GM19463 (cell line): ENCODE measurements around the gene MGAT4D.
A peak's percentile ranks its signal among the peaks of the same experiment; 100 is the strongest.
"Not testable (repeated sequence)": the region's sequence is repeated elsewhere in the genome, so short reads cannot be mapped to it uniquely, and the experiment has no call there.

ENCODE experiments used
- ATAC-seq: cut with Tn5 transposase; IDR thresholded peaks from one replicate; pipeline ENCODE4 v1.9.1; 2021; ENCODE audit warnings: mild to moderate bottlenecking, moderate library complexity; ENCODE audit not compliant: unreplicated experiment

Gene MGAT4D

GRCh38 chr4:140497747-140498636, at the start of gene MGAT4D:
Gene MGAT4D (minus strand): TSS chr4:140498293. CDS start chr4:140498222, 71 bp downstream.
- ATAC-seq = no peak

GRCh38 chr4:140533951-140534480, 35.9 kb upstream of the MGAT4D start:
- ATAC-seq = no peak

- ATAC-seq = no peak
Measured at GRCh38 chr4:140529434-140529833, 31.3 kb upstream of the MGAT4D start.

GRCh38 chr4:140523857-140524742, 26.0 kb upstream of the MGAT4D start, which contains the start of gene ELMOD2:
Gene ELMOD2 (plus strand): TSS chr4:140524168. CDS start chr4:140525429, 1,261 bp downstream.
- ATAC-seq = peak; percentile 100

GRCh38 chr4:140523370-140523856, 25.3 kb upstream of the MGAT4D start:
- ATAC-seq = peak; percentile 3

GRCh38 chr4:140515423-140515822, 17.3 kb upstream of the MGAT4D start:
- no peak for ATAC-seq

- ATAC-seq = not testable (repeated sequence)
Measured at GRCh38 chr4:140513765-140514164, 15.7 kb upstream of the MGAT4D start.

GRCh38 chr4:140504261-140504660, 6.2 kb upstream of the MGAT4D start:
- ATAC-seq = no peak

- no peak for ATAC-seq
Measured at GRCh38 chr4:140499391-140499790, 1.3 kb upstream of the MGAT4D start.

GRCh38 chr4:140497405-140497746, 717 bp downstream of the MGAT4D start:
- no peak for ATAC-seq

- no peak for ATAC-seq
Measured at GRCh38 chr4:140485939-140486338, 12.2 kb downstream of the MGAT4D start.

GRCh38 chr4:140483445-140483844, 14.6 kb downstream of the MGAT4D start:
- no peak for ATAC-seq

- no peak for ATAC-seq
Measured at GRCh38 chr4:140472156-140472555, 25.9 kb downstream of the MGAT4D start.

- no peak for ATAC-seq
Measured at GRCh38 chr4:140469791-140470733, 28.0 kb downstream of the MGAT4D start.

- ATAC-seq = no peak
Measured at GRCh38 chr4:140466146-140466545, 31.9 kb downstream of the MGAT4D start.

- ATAC-seq = no peak
Measured at GRCh38 chr4:140463614-140464013, 34.5 kb downstream of the MGAT4D start.

GRCh38 chr4:140463182-140463581, 34.9 kb downstream of the MGAT4D start:
- no peak for ATAC-seq

- no peak for ATAC-seq
Measured at GRCh38 chr4:140450352-140450751, 47.7 kb downstream of the MGAT4D start.

GRCh38 chr4:140448830-140449229, 49.3 kb downstream of the MGAT4D start:
- ATAC-seq = no peak

- no peak for ATAC-seq
Measured at GRCh38 chr4:140448162-140448561, 49.9 kb downstream of the MGAT4D start.
